PC-9 (cell line): ENCODE measurements around the gene CTNNA1. TPM values are rescaled to one million over a fixed set of nuclear protein-coding genes. Genes with fewer than 3 reads are reported as not detected.

Experiments used
- total RNA-seq: library from RNA; stranded (reverse); gene quantifications from 2 replicates; pipeline ENCODE4 v1.2.3, GENCODE V29; 2021

The CTNNA1 gene
- total RNA-seq, 1 experiment from 2014 or later = 91.7 TPM

Other genes starting within 250 kb of the CTNNA1 start
- gene ETF1, start 210.2 kb upstream of the CTNNA1 start, total RNA-seq = 61.8 and 84.9 TPM in 2 replicates
- gene HSPA9, start 178.0 kb upstream of the CTNNA1 start, total RNA-seq = 252 and 256 TPM in 2 replicates
- not detected in 2 replicates for gene LRRTM2, start 121.9 kb downstream of the CTNNA1 start, total RNA-seq